GM18502 (cell line): ENCODE results near the gene AQP12A.

ENCODE experiments used
- ATAC-seq: cut with Tn5 transposase; IDR thresholded peaks from one replicate; pipeline ENCODE4 v1.9.1; 2021; ENCODE audit warnings: mild to moderate bottlenecking; ENCODE audit not compliant: unreplicated experiment, poor library complexity

Gene AQP12A

DNA sequence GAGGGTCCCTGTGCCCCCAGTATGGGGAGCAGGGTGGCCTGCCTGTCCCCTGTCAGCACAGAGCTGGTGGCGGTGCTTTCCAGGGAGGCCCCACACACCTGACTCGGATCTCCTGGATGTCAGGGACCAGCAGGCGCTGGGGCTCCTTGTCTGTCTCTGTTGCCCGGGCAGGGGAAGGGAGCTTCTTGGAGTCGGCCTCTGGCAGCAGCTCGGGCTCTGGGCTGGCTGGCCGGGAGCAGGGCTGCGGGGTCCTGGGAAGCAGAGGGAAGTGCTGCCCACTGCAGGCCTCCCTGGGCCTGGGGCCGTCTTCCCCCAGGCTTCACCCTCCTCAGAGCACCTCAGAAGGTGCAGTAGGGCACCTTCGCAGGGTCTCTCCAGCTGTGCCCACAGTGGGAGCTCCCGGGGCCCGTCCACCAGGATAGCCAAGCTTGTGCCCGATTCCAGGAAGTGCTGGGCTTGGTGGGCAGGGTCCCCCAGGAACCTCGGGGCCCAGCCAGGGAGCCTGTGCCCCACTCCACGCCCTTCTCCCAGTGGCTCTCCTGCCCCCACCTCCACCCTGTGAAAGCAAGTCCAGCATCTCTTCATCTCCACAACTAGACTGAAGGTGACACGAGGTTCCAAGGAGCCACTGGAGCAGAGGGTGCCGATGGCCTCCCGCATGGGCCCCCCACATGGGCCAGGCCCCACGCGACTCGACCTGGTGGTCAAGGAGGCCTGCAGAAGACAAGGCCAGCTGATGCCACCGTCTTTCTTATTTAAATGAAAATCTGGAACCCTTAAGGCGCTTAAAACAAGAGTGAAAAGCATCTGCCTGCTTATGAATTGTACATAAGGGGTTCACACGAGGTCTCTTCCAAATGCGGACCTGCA is 28.2 kb downstream of the AQP12A start:
- no peak for ATAC-seq

DNA sequence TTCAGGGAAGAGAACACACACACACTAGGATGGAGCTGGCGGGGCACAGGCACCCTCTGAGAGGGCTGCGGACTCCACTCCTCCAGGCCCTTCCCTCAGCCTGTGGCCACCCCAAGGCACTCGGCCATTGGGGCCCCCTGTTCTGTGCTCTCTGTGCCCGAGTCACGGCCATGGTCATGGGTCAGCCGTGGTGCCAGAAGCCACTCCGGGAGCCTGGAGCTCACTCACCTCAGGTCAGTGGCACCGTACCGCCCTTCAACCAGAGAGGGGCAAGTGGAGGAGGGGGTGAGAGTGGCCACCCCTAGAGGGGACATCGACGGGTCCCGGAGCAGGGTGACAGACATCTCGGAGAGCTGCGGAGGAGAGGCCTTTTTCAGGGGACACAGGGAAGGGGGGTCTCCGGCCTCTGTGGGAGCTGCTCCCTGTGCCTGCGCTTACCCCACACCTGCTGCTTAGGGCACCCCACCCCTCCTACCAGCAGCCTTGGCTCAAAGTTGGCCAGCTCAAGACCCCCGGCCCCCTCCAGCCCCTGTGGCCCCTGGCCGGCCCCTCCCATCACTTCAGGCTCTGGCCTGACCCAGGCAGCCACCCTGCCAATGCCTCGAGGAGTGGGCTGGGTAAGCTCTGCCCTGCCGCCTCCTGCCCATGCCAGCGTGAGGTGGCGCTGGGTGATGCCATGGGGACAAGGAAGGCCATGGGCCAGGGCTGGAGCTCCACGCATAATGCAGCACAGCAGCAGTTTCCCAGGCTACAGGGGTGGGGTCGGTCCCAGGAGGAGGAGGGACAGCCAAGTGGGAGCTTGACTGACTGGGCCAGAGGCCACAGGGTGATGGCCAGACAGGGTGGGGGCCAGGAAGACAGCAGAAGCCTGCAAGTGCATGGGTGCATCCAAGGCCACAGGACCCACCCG is 29.3 kb downstream of the AQP12A start:
- no peak for ATAC-seq

DNA sequence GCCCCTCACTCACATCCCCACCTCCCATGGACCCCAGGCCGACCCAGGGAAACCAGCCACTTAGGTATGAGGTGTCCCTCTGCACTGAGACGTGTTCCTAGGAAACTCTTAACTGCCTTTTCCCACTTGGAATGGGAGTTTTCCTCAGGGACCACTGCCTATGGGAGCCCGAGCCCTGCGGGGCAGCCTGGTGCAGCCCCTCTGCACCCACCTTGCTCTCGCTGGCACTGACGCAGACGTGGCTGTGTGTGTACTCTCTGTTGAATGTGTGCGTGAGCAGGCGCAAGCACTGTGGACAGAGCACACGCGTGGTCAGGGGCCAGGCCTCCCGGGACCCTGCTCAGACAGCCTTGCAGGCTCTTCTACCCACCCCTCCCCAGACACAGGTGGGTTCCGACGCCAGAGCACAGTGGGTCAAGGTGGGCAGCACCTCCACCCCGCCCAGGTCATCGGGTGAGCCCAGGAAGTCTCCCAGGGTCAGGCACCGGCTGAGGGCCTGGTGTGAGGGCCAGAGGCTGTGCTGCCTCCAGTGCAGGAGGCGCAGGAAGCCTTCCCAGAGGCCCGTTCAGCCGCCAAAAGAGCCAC is 30.0 kb downstream of the AQP12A start:
- ATAC-seq: no peak

DNA sequence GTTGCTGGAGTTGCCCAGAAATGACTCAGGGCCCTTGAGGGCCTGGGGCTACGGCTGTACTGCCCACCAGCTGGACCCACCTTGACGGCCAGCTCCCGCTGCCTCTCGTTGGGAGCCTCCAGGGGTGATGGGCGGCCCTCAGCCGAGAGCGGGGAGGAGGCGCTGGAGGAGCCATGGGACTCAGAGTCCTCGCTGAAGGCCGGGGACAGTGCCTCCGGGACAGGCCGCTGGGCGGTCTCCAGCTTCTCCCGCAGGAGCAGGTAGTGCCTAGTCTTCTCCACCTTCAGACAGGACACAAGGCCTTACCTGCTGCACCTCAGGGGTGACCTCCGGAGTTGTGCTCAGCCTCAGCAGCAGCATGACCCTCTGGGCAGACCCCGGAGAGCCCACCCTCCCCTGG is 30.7 kb downstream of the AQP12A start:
- ATAC-seq: no peak

DNA sequence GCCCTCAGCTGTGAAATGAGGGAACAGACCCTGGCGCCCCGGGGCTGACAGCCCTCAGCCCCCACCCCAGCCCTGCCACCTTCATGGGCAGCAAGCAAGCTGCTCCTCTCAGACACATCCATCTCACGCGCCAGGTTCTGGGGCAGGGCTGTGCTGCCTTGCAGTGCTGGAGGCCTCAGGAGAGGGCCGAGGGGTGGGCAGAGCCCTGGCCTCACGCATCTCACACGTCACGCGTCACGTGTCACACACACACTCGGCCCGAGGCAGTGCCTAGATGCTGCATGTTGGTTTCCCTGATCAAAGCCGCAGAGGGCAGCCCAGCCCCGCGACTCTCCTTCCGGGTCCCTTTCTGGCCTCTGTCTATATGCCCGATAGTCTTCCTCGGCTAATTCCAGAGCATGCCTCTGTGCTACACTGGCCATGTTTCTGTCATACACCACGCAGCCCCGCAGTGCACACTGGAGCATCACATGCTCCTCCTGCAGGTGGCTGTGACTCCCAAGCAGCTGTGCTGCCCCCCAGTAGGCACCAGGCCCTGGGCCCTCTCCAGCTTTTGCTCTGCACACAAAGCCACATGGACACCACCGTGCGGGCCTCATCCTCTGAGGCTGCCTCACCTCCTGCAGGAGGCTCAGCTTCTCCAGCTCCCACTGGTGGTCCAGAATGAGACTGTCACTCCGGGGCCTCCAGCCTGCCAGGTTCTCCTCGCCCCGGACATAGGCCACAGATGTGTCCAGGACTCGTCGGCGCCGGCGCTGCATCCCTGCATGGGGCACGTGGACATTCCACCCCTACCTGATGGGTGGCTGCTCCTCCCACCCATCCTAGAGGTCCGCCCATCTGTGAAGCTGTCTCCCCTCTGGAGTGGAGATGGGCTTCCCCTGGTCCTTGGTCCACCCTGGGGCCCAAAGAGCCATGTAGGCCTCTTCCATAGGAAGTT is 31.4 kb downstream of the AQP12A start:
- ATAC-seq: no peak

DNA sequence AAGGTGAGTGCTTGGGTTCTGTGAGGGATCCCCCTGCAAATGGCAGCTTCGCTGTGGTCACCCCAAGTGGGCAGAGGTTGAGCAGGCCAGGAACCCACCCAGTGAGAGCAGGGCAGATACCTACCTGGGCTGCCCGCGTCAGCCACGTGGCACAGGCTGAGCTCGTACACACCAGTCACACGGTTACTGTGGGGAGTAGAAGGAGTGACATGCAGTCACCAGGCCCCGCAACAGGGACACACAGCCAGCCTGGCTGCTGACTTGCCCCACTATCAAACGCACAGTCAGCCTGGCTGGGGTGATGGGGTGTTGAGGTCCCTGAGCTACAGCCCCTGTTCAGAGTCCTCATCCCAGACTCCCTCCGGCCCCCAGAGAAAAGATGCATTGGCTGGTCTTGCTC is 32.2 kb downstream of the AQP12A start:
- ATAC-seq: no peak

DNA sequence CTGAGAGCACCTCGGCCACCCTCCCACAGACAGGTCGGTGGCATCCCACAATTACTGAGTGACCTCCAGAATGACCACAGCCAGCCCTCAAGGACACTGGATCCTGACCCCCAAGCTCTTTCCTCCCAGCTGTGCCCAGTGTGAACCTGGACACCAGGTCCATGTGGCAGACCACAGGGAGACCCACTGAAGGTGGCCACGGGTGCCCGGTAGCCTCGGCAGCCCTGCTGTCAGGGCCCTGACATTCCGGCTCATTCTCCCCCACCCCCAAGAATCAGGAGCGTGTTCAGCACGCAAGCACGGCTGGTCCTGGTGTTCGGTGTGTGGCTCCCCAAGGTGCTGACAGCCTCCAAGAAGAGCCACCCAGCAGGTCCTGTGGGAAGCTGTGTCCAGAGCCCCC is 32.8 kb downstream of the AQP12A start:
- no peak for ATAC-seq

DNA sequence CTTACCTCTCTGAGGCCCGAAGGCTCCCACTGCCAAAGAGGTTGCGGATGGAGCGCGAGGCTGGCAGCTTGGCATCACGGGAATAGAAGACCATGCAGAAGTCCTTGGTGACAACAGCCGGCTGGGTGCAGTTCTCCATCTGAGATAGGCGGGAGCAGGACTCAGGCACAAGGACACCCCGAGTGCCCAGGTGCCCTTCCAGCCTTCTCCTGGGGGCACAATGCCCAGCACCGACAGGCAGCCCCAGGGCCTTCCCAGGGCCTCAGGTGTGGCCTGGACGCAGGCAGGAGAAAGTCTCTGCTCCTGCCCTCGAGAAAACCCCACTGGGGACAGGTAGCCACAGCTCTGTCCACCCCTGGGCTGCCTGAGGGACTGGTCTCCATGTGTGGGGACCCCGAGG is 33.6 kb downstream of the AQP12A start:
- no peak for ATAC-seq

DNA sequence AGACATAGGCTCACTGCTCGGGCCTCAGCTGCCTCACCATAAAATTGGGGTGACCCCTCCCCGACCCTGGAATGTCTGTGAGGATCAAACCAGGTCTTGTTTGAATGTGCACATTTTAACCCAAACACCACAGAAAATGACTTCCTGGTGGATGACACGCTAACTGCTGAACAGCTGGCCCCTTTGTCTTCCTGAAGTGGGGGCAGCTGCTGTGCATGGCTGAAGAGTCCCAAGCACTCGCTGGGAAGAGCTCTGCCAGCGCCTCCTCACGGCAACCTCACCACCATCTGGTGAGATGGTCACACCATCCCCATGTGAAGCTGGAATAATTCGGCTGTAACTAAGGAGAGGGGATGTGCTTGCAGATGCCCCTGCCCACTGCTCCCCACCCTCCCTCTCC is 34.0 kb downstream of the AQP12A start:
- no peak for ATAC-seq

DNA sequence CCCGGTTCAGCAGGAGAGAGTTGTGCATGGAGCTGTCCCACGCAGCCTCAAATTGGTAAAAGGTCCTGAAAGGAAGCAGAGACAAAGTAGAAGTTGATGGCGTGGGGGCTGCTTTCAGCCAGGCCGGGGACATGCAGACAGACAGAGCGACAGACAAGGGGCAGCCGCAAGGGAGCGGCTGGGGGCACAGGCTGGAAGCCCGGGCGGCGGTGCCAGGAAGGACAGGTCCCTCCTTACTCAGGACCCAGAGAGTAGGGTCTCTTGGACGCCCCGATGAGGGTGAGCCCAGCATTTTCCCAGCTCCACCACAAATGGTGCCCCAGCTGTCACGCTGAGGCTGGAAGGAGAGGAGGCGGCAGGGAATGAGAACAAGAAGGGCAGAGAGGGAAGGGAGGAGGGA is 35.2 kb downstream of the AQP12A start:
- ATAC-seq: no peak

DNA sequence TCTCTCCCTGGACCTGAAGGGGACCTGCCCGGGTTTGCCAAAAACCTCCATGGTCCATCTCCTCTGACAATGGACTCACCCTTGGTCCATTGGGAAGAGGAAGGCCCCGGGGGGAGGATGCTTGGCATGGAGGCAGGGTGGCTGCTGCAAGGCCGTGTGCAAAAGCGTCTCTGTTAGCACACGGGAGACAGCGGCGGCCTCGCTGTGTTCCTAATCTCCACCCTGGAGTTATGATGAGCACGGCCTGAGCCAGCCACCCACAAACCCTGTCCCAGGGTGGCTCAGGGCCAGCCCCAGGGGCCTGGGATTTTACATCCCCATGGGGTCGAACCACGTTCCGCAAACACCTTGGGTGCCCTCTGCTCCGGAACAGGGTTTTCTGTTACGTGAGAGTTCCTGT is 35.8 kb downstream of the AQP12A start:
- ATAC-seq: no peak

DNA sequence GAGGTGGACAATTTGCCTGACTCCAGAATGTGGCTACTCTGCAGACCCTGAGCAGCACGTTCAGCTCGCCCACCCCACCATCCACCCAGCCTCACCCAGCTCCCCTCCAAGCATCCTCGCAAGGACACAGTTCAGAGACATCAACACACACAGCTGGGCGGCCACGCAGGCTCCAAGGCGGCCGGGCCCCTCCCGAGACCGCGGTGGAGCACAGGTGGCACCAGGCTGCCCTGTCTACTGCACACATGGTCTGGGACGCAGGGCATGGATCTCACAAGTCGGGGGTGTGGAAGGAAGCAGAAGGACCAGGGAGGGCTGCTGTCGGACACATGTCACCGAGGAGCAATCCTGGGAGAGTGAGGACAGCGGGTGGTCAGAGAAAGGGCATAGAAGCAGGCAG is 36.2 kb downstream of the AQP12A start:
- no peak for ATAC-seq

DNA sequence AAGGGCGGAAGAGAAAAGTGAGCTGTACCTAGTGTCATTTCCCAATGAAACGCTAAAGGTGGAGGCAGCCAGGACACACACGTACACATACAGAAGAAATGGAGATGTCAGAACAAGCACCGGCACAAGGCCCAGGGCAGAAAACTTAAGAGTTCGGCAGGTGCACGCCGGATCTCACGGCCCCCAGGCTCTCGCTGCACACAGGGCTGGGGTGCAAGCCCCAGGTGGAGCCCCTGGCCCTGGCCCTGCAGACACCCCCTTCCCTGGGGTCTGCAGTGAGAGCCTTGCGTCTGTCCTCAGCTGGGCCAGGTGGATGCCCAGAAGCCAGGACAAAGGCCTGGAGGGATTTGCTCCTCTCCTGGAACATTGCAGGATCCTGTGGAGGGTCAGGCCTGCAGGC is 36.7 kb downstream of the AQP12A start:
- no peak for ATAC-seq

DNA sequence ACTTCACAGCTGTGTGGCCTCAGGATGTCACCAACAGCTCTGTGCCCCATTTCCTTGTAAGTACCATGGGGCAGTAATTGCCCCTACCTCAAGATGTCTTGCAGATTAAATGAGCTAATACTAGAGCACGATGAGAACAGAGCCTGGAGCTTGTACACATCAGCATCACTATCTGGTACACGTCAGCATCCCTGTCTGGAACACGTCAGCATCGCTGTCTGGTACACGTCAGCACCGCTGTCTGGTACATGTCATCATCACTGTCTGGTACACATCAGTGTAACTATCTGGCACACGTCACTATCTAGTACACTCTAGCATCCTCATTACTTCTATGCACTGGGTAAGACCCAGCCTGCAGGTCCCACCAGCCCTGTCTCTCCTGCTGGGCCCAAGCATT is 37.2 kb downstream of the AQP12A start:
- ATAC-seq: no peak

DNA sequence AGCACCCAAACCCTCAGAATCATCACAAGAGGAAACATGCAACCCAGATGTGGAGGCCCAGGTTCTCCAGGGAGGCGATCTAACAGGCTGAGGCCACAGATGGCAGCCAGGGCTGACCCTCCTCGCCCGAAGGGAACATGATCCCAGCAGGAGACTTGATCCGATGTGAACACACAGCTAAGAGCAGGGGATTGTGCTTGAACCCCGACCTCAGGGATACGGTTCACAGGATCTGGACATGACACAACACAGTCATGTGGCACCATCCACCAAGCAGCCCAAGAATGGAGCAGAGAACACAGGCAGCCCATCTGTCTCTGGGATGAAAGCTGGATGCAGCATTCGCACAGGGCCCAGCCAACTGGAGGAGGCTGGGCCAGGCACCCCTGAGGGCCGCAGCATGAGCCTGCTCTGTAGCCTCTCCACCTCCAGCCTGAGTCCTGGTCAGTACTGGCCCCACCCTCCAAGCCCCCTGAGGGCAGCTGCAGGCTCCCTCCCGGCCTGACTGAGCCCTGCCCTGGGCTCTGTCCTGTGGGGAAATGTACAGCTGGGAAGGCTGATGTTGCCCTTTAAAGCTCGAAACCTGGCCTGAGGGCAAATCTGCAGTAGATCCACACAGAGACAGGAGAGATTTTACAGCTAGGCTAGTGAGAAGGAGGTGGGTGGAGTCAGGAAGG is 39.0 kb downstream of the AQP12A start:
- no peak for ATAC-seq

DNA sequence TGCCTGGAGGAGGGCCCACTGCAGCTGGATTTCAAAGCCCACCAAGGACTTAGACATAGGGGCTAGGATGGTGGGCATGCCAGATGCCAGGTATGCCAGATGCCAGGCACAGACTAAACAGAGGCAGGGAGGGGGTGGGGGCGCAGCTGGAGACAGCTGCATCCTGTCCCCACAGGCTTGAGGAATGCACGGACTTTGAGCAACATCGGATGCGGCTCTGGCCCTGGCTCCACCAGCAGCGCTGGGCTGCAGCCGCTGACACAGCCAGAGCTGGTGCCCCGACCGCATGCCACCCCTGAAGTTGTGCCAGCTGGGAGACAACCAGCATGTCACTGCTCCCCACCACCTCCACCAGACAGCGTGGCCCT is 39.5 kb downstream of the AQP12A start:
- ATAC-seq: no peak

DNA sequence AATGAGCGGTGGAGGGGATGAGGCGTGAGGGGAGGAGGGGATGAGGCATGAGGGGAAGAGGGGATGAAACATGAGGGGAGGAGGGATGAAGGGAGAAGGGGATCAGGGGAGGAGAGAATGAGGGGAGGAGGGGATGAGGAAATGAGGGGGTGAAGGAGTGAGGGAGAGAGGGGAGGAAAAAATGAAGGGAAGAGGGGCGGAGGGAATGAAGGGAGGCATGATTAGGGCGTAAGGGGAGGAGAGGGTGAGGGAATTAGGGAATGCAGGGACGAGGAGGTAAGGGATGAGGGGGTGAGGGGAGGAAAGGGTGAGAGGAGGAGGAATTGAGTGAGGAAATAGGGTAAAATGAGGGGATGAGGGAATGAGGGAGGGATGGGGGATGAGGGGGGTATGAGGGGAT is 40.5 kb downstream of the AQP12A start:
- no peak for ATAC-seq

DNA sequence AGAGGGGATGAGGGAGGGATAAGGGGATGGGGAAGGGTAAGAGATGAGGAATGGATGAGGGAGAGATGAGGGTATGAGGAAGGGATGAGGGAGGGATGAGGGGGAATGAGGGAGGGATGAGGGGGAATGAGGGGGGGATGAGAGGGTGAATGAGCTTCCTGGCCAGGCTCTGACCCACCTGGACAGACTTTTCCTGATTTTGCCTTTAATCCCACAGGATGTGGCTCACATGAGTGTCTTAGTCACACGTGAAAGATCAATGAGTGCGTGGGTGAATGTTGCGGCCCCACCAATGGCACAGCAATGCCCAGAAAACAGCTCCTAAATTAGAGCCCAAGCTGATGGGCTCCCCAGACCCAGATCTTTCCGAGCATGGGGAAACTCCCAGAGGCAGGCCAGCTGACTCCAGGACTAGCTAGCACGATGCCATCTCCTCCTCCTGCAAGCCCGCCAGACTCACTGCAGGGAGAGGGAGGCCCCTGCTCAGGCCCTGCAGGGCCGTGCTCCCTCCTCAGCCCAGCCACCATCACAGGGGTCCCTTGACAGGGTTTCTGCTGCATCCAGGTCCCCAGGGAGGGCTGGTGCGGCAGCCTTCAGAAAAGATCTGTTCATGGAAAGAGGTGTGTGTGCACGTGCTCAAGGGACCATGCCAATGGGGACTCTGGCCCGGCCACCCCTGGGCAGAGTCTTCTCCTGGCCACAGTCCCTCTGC is 41.4 kb downstream of the AQP12A start:
- ATAC-seq: no peak
